ENCODE results near the gene KLHL17. TPM values are rescaled to one million over a fixed set of nuclear protein-coding genes. Genes with fewer than 3 reads are reported as not detected.

Gene KLHL17
- total and polyA plus RNA-seq, 4 donors = 2.8 to 40.5 (median 15.0) TPM

- Histone ChIP-seq H3K4me1 (ENCODE audit: control insufficient read depth in 1 of 2, insufficient read depth in 2 of 2, low read length in 2 of 2) (no peaks in the 10 kb centered on the region), H3K27me3 (ENCODE audit: control insufficient read depth in 1 of 2, insufficient read depth in 2 of 2, low read length in 1 of 2) (no peaks in the 10 kb centered on the region), H3K4me3 (ENCODE audit: low read length in 2 of 2) (no peak overlapping the region), H3K9me3 (ENCODE audit: control insufficient read depth, low read length) (no peaks in the 10 kb centered on the region), H3K27ac (ENCODE audit: low read depth in 1 of 2, low read length in 2 of 2) (no peak overlapping the region), H3K36me3 (ENCODE audit: control insufficient read depth in 1 of 2, insufficient read depth in 2 of 2, low read length in 1 of 2) (no peaks in the 10 kb centered on the region)
- peak in 1 of 2 donors; percentile 63 for DNase-seq
- 76 to 81% methylated on average over 28 of the region's 28 CpGs for WGBS, 2 donors
- no peak for ATAC-seq (ENCODE audit: low FRiP score)
- intact Hi-C loops (cut with DNase I) = no loop called here
Observed at GRCh38 chr1:915295-916172, 44.9 kb upstream of the KLHL17 start.

- ATAC-seq (ENCODE audit: low FRiP score) (no peak), DNase-seq (peak; percentile 55 to 81)
- Histone ChIP-seq H3K9me3 (ENCODE audit: control insufficient read depth, low read length) (no peaks in the 10 kb centered on the region), H3K4me1 (ENCODE audit: control insufficient read depth in 1 of 2, insufficient read depth in 2 of 2, low read length in 2 of 2) (no peaks in the 10 kb centered on the region), H3K36me3 (ENCODE audit: control insufficient read depth in 1 of 2, insufficient read depth in 2 of 2, low read length in 1 of 2) (no peaks in the 10 kb centered on the region), H3K4me3 (ENCODE audit: low read length in 2 of 2) (no peak overlapping the region), H3K27me3 (ENCODE audit: control insufficient read depth in 1 of 2, insufficient read depth in 2 of 2, low read length in 1 of 2) (no peaks in the 10 kb centered on the region), H3K27ac (ENCODE audit: low read depth in 1 of 2, low read length in 2 of 2) (no peak overlapping the region)
- 9 to 16% methylated on average over 31 of the region's 31 CpGs for WGBS, 2 donors
- intact Hi-C loops (cut with DNase I) = no loop called here
Observed at GRCh38 chr1:916173-917075, 44.0 kb upstream of the KLHL17 start.

GRCh38 chr1:917076-917459 lies 43.3 kb upstream of the KLHL17 start:
- 38 to 46% methylated on average over 6 to 7 of the region's 7 CpGs for WGBS, 2 donors
- ATAC-seq (ENCODE audit: low FRiP score) (no peak), DNase-seq (peak; percentile 32 to 62)
- intact Hi-C loops (cut with DNase I) = no loop called here
- no peak overlapping the region for H3K4me3 ChIP-seq (ENCODE audit: low read length in 2 of 2)
- H3K36me3 ChIP-seq (ENCODE audit: control insufficient read depth in 1 of 2, insufficient read depth in 2 of 2, low read length in 1 of 2) = no peaks in the 10 kb centered on the region
- no peak overlapping the region for H3K27ac ChIP-seq (ENCODE audit: low read depth in 1 of 2, low read length in 2 of 2)
- H3K27me3 ChIP-seq (ENCODE audit: control insufficient read depth in 1 of 2, insufficient read depth in 2 of 2, low read length in 1 of 2) = no peaks in the 10 kb centered on the region
- no peaks in the 10 kb centered on the region for H3K9me3 ChIP-seq (ENCODE audit: control insufficient read depth, low read length)
- H3K4me1 ChIP-seq (ENCODE audit: control insufficient read depth in 1 of 2, insufficient read depth in 2 of 2, low read length in 2 of 2) = no peaks in the 10 kb centered on the region

GRCh38 chr1:917466-918091 lies 42.8 kb upstream of the KLHL17 start:
- Histone ChIP-seq H3K27ac (ENCODE audit: low read depth in 1 of 2, low read length in 2 of 2) (no peak overlapping the region), H3K4me3 (ENCODE audit: low read length in 2 of 2) (no peak overlapping the region), H3K9me3 (ENCODE audit: control insufficient read depth, low read length) (no peaks in the 10 kb centered on the region), H3K27me3 (ENCODE audit: control insufficient read depth in 1 of 2, insufficient read depth in 2 of 2, low read length in 1 of 2) (no peaks in the 10 kb centered on the region), H3K4me1 (ENCODE audit: control insufficient read depth in 1 of 2, insufficient read depth in 2 of 2, low read length in 2 of 2) (no peaks in the 10 kb centered on the region), H3K36me3 (ENCODE audit: control insufficient read depth in 1 of 2, insufficient read depth in 2 of 2, low read length in 1 of 2) (no peaks in the 10 kb centered on the region)
- ATAC-seq (ENCODE audit: low FRiP score) (no peak), DNase-seq (peak; percentile 46 to 74)
- 65 to 70% methylated on average over 22 of the region's 22 CpGs for WGBS, 2 donors
- intact Hi-C loops (cut with DNase I) = no loop called here

- intact Hi-C loops (cut with DNase I) = no loop called here
- Histone ChIP-seq H3K27me3 (ENCODE audit: control insufficient read depth in 1 of 2, insufficient read depth in 2 of 2, low read length in 1 of 2) (no peaks in the 10 kb centered on the region), H3K36me3 (ENCODE audit: control insufficient read depth in 1 of 2, insufficient read depth in 2 of 2, low read length in 1 of 2) (no peaks in the 10 kb centered on the region), H3K4me3 (ENCODE audit: low read length in 2 of 2) (no peak overlapping the region), H3K4me1 (ENCODE audit: control insufficient read depth in 1 of 2, insufficient read depth in 2 of 2, low read length in 2 of 2) (no peaks in the 10 kb centered on the region), H3K27ac (ENCODE audit: low read depth in 1 of 2, low read length in 2 of 2) (no peak overlapping the region), H3K9me3 (ENCODE audit: control insufficient read depth, low read length) (no peaks in the 10 kb centered on the region)
- ATAC-seq (ENCODE audit: low FRiP score) (no peak), DNase-seq (peak; percentile 37 to 72)
- whole genome bisulfite sequencing, 2 donors = 82 to 87% methylated on average over 15 of the region's 15 CpGs
Observed at GRCh38 chr1:918353-918752, 42.0 kb upstream of the KLHL17 start.

GRCh38 chr1:918843-919242 lies 41.5 kb upstream of the KLHL17 start:
- no peaks in the 10 kb centered on the region for H3K36me3 ChIP-seq (ENCODE audit: control insufficient read depth in 1 of 2, insufficient read depth in 2 of 2, low read length in 1 of 2)
- H3K4me3 ChIP-seq (ENCODE audit: low read length in 2 of 2) = no peak overlapping the region
- intact Hi-C loops (cut with DNase I) = no loop called here
- WGBS, 2 donors = 67% methylated on average over 6 of the region's 6 CpGs
- H3K27me3 ChIP-seq (ENCODE audit: control insufficient read depth in 1 of 2, insufficient read depth in 2 of 2, low read length in 1 of 2) = no peaks in the 10 kb centered on the region
- no peaks in the 10 kb centered on the region for H3K9me3 ChIP-seq (ENCODE audit: control insufficient read depth, low read length)
- no peak overlapping the region for H3K27ac ChIP-seq (ENCODE audit: low read depth in 1 of 2, low read length in 2 of 2)
- ATAC-seq (ENCODE audit: low FRiP score) (no peak), DNase-seq (peak; percentile 11 to 61)
- no peaks in the 10 kb centered on the region for H3K4me1 ChIP-seq (ENCODE audit: control insufficient read depth in 1 of 2, insufficient read depth in 2 of 2, low read length in 2 of 2)

GRCh38 chr1:919271-919872 lies 41.0 kb upstream of the KLHL17 start:
- no peaks in the 10 kb centered on the region for H3K4me1 ChIP-seq (ENCODE audit: control insufficient read depth in 1 of 2, insufficient read depth in 2 of 2, low read length in 2 of 2)
- intact Hi-C loops (cut with DNase I) = no loop called here
- no peaks in the 10 kb centered on the region for H3K9me3 ChIP-seq (ENCODE audit: control insufficient read depth, low read length)
- ATAC-seq (ENCODE audit: low FRiP score) (no peak), DNase-seq (peak in 1 of 2 donors; percentile 43)
- H3K27ac ChIP-seq (ENCODE audit: low read depth in 1 of 2, low read length in 2 of 2) = no peak overlapping the region
- H3K36me3 ChIP-seq (ENCODE audit: control insufficient read depth in 1 of 2, insufficient read depth in 2 of 2, low read length in 1 of 2) = no peaks in the 10 kb centered on the region
- H3K27me3 ChIP-seq (ENCODE audit: control insufficient read depth in 1 of 2, insufficient read depth in 2 of 2, low read length in 1 of 2) = no peaks in the 10 kb centered on the region
- 77 to 83% methylated on average over 28 to 29 of the region's 29 CpGs for WGBS, 2 donors
- H3K4me3 ChIP-seq (ENCODE audit: low read length in 2 of 2) = no peak overlapping the region

- Histone ChIP-seq H3K27ac (ENCODE audit: low read depth in 1 of 2, low read length in 2 of 2) (no peak overlapping the region), H3K27me3 (ENCODE audit: control insufficient read depth in 1 of 2, insufficient read depth in 2 of 2, low read length in 1 of 2) (no peaks in the 10 kb centered on the region), H3K9me3 (ENCODE audit: control insufficient read depth, low read length) (no peaks in the 10 kb centered on the region), H3K36me3 (ENCODE audit: control insufficient read depth in 1 of 2, insufficient read depth in 2 of 2, low read length in 1 of 2) (no peaks in the 10 kb centered on the region), H3K4me1 (ENCODE audit: control insufficient read depth in 1 of 2, insufficient read depth in 2 of 2, low read length in 2 of 2) (no peaks in the 10 kb centered on the region), H3K4me3 (ENCODE audit: low read length in 2 of 2) (no peak overlapping the region)
- DNase-seq (peak in 1 of 2 donors; percentile 53), ATAC-seq (ENCODE audit: low FRiP score) (no peak)
- intact Hi-C loops (cut with DNase I) = loop anchor here in 1 of 2 donors (10.0 kb wide), 1 partner anchor 85 kb away; the partner anchor contains the start of gene HES4
- 64 to 65% methylated on average over 23 of the region's 23 CpGs for WGBS, 2 donors
Observed at GRCh38 chr1:920010-920409, 40.4 kb upstream of the KLHL17 start.
